Head of caudate nucleus (tissue), 42 donors: ENCODE data around the gene ISG20.

ENCODE experiments used
- DNase-seq, 42 donors: peaks; one replicate each; pipeline versions ENCODE4 v3.0.0 to v3.0.0-alpha.2; 2020 to 2021; ENCODE audit warnings: mixed read lengths in 7 of 42
- intact Hi-C: fragments of 100-400 bp; cut with DNase I; formaldehyde crosslinking; loops from one replicate; pipeline ENCODE4 v1.15.0; 2022

The ISG20 gene

DNA sequence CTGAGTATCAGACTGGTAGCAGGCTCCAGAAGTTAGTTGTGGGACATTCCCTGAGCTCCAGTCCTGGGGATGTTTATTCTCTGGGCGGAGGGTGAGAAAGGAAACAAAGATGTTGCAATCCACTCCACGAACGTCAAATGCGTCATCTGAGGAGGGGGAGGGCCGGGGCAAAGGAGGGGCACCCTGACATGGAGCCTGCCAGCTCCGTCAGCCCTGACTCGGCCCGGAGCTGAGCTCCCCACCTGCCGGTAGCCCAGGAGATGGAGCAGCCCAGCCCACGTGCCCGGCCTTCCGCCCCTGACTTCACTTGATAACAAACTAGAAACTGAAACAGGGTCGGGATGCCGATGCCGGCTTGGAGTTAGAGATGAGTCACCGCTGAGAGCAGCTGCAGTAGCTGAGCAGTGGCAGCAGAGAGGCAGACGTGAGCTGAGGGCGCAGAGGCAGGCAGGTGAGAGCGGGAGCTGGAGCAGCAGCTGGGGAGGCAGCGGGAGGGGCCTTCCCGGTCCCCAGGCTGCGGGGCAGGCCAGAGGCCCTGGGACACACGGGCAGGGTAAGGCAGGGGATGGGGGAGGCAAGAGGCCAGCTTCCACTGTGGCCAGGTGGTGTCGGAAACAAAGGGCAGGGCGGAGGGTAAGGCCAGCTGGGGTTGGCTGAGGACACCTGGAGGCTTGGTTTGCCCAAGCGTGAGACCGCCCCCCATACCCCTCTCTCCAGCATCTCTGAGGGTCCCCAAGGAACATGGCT, at the start of gene ISG20:
Gene ISG20 (plus strand): TSS at position 391 of the 747 bp plus-strand sequence. CDS start 351 bp downstream, at position 742.
- DNase-seq, result peak; percentile 65 to 95 (median 80)
- intact Hi-C loops, result no loop called here

DNA sequence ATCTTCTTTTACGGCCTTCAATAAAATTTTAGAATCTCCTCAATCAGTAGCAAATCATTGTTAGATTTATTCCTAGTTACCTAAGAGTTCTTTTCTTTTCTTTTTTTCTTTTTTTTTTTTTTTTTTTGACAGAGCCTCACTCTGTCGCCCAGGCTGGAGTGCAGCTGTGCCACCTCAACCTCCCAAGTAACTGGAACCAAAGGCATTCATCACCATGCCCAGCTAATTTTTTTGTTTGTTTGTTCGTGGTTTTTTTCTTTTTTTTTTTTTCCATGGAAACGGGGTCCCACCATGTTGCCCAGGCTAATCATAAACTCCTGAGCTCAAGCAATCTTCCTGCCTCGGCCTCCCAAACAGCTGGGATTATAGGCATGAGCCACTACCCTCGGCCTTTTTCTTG, 48.1 kb upstream of the ISG20 start:
- intact Hi-C loops, result no loop called here
- DNase-seq, result no peak

DNA sequence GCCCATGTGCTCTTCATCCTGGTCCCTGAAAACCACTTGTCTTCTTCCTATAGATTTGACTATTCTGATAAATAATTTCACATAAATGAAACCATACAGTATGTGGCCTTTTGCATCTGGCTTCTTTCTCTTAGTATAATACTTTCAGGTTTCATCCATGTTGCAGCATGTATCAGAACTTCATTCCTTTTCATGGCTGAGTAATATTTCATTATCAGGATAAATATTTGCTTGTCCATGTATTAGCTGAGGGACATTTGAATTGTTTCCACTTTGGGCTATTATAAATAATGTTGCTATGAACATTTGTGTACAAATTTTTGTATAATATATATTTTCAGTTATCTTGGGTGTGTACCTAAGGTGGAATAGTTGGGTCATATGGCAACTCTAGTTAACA, 47.4 kb upstream of the ISG20 start:
- no peak for DNase-seq
- intact Hi-C loops, result no loop called here

DNA sequence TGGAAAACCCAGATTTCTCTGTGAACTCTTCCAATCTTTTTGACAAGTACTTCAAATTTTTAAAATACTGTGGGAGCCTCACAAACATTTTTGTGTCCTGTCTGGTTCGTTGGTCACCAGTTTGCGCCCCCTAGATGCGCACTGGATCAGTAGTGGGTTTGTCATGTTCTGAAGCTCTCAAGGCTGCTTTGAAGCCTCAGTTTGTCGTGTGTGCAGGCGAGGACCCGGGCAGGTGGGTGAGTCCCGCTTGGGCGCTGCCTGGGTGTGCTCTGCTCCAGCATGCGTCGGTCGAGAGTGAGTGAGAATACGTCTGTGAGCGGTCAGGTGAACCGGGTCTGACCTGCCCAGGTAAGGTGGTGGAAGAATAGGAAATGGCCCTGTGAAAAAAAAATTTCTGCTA, 34.9 kb upstream of the ISG20 start:
- peak in 1 of 42 donors; percentile 4 for DNase-seq
- intact Hi-C loops, result no loop called here

DNA sequence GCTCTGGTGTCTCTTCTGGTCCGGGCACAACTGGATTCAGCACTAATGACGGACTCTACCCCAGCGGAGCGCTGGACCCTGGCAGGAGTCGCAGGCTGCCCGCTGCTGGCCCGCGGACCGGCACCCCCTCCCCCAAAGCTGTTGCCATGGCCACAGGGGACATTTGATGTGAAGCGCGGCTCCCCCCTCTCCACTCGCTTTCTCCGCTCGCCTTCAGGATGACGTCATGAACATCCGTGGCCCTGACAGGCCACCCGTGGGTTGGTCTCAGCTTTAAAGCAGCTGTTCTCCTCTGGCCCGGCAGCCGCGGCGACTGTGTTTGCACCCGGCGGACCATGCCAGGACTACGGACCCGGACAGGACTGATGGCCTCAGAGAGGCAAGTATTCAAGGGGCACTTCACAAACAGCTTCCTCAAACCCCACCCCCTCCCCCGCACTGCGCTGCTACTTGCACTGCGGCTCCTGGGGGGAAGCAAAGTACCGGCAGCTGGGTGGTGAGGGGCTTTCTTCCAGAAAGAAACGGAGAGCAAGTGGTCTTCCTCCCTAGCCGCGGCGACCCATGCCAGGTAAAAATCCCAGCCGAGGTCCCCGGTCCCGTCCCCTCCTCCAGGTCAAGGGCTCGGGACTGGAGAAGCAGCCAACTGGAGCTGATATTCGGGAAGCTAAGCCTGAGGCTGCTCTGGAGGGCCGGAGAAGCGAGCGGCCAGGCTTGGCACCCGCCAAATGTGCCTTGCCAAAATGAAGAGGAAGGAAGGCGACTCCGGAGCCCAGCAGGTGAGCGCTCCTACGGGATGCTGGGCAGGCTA, 34.2 kb upstream of the ISG20 start:
- intact Hi-C loops, result no loop called here
- DNase-seq, result peak in 23 of 42 donors; percentile 18 to 75 (median 45)

DNA sequence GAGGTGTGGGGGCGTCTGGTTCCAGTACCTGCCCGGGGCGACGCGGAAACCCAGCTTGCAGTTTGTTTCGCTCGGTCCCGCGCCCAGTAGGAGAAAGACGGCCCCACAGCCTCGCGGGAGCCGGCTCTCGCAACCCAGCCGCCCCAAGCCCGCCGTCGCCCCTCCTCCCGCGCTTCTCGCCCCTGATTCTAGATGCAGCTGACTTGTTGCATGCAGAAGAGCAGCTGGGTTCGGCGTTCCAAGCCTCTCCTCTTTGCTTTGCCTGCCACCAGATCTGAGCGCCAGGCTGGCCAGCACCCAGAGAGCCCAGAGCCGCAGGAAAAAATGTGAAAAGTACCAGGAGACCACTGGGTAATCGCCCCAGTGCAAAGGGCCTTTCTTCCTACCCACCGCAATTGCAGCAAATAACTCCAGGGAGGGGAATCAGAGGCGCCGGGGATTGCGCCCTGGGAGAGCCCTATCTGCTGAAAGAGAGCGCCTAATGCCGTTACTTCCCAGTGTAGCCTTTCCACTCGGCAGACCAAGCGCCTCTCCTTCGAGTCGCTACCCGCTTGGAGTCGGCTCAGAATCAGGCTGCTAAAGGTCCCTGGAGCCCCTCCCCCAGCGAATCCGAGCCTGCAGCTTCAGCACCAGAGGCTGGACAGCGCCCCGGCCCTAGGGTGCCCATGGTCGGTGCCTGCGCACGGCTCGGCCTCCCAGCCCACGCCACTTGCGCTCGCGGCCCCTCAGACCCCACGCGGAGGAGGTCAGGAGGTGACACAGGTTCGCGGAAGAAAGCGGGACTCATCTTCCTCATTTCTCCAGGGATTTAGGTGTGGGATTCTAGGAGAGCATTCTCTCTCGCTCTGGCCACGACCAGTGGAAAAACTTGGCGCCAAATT, 33.4 kb upstream of the ISG20 start:
- intact Hi-C loops, result no loop called here

DNA sequence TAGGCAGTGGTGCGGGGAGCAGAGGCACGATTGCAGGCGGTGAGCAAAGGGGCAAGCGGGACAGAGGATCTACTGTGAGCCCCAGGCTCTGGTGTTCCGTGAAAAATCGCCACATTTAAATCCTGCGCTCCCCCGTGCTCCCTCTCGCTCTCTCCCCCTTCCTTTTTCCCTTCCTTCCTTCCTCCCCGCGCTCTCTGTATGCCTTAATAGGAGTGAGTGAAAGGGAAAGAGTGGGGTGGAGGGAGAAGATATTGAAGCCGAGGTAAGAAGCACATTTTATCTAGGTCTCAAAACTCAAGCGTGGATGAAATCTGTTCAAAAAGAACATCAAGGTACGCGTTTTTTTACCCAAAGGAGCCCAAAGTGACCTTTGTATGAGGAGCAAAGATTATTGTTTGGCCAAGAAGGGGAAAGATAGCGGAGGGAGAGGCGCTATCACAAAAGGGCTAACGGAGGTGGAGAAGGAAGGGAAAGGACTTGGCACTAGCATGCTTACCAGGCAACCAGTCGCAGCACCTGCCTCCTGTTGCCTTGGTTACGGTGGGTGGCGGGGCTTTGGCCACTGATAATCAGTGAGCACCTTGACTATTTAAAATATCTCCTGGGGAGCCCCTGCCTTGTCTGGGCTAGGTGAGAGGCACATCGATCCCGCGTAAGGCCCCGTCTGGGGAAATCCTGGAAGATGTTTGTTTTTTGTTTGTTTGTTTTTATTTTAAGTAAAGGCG, 32.6 kb upstream of the ISG20 start:
- intact Hi-C loops, result no loop called here
- DNase-seq, result no peak

More for the DNA sequence above, 33.4 kb upstream of the ISG20 start:
- DNase-seq, result peak in 25 of 42 donors; percentile 21 to 74 (median 46)

DNA sequence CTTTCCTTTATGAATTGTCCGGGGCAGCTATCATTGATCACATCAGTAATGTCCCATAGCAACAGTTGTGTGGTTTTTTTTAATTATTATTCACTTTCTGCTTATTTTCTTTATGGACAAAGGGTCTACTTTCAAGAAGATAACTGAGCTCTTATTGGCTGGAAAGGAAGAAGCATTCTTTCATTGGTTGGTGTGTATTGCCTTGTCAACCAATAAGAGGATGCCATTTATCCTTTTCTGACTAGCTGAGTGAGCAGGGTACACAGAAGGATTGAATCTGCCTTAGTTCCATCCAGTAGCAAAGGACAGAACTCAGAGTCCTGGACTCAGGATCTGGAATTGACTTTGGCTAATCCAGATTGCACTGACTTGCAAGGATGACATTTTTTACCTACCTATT, 30.9 kb upstream of the ISG20 start:
- DNase-seq, result no peak
- intact Hi-C loops, result no loop called here

DNA sequence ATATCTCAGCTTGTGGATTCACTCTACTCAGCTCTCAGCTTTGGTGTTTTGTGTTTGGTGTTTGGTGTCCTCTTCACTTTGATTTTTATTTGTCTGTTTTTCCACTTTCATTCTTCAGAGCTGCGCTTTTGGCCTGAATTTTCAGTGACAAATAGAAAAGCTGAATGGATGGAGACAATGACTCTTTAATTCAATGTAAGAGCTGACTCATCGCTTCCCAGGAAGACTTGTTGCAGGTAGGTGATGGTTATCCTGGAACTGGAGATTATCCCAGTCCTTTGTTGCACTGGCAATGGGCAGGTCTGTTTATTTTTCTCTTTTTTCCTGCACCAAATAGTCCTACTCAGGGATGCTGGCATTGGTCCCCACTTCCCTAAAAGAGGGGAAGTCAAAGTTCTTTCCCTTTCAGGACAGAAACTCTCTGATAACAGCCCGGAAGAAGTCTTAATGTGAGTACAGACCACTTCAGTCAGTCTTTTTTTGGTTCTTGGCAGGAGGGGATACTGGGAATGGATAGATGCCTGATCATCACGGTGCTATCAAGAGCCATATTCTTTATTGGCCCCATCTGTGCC, 30.1 kb upstream of the ISG20 start:
- intact Hi-C loops, result no loop called here
- DNase-seq, result no peak

DNA sequence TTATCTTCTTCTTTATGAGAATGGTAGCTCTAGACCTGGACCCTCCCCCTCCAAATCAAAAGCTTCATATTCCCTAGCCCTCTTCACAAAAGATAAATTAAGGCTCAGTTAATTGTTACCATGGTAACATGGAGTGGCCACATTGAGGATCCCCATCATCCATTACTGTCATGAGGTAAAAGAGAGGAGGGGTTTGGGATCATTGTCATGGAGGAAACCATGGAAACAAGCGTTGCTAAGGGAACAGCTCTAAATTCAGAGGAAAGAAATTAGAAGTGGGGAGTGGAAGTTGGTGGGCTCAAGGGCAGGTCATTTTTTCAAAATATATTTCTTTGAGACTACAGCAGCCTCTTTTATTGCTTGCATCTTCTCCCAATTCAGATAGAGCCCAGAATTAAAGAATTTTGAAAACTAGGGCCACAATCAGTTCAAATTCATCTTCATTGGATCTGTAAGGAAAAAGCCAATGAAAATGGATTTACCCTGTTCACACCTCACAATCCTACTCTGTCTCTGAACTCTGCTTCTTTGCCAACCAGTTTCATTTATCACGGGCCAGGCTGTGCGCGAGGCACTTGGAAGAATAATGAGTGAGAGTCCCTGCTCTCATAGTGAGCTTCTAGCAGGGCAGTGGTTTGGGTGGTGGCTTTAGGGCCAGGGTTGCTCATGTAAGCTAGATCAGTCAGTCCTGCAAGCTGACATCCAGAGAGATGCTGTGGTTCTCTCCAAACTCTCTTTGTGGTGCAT, 29.3 kb upstream of the ISG20 start:
- intact Hi-C loops, result loop anchor here (10.0 kb wide), 1 partner anchor 135 kb away; no protein-coding TSS in a partner anchor
- no peak for DNase-seq

DNA sequence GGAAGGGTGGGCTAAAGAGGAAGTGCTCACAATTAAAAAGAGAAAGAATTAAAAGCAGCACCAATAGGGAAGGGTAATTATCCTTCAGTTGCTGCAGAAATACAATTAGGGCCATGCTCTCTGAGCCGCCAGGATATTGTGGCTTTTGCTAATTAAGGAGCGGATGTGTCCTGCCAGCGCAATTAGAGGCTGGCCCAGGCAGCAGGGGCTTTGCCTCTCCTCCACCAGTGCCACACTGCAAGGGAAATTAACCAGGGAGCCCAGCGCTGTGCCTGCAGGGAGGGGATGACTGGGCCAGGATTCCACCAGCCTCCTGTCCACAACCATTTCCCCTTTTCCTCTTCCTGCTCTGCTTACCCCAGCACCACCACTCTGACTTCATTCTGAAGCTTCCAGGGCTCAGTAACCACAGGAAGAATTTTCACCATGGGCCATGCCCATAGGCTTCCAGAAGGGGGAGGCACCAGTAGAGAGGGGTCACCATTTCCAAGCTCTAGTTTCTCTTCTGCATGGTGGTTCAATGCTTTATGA, 28.1 kb upstream of the ISG20 start:
- intact Hi-C loops, result loop anchor here (10.0 kb wide), 1 partner anchor 136 kb away; no protein-coding TSS in a partner anchor
- DNase-seq, result peak in 3 of 42 donors; percentile 16 to 26 (median 16)

DNA sequence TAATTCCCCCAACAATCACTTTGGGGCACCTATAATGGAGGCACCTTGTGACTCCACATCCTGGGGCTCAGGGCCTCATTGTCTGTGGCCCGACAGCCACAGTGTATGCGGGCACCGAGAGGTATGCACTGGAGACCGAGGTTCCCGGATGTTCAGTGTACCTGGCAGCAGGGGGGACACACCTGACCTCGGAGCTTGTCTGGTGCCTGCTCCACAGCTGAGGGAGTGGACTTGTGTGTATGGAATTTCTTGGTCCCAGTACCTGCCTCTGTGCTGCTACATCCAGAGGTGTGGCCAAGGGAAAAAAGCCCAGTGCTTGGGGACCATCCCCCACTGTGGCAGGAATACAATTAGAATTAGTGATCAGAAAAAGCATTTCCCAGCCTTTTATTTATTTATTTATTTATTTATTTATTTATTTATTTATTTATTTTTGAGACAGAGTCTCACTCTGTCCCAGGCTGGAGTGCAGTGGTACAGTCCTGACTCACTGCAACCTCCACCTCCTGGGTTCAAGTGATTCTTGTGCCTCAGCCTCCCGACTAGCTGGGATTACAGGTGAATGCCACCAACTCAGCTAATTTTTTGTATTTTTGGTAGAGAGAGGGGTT, 26.5 kb upstream of the ISG20 start:
- DNase-seq, result no peak
- intact Hi-C loops, result loop anchor here (10.0 kb wide), 1 partner anchor 137 kb away; no protein-coding TSS in a partner anchor

DNA sequence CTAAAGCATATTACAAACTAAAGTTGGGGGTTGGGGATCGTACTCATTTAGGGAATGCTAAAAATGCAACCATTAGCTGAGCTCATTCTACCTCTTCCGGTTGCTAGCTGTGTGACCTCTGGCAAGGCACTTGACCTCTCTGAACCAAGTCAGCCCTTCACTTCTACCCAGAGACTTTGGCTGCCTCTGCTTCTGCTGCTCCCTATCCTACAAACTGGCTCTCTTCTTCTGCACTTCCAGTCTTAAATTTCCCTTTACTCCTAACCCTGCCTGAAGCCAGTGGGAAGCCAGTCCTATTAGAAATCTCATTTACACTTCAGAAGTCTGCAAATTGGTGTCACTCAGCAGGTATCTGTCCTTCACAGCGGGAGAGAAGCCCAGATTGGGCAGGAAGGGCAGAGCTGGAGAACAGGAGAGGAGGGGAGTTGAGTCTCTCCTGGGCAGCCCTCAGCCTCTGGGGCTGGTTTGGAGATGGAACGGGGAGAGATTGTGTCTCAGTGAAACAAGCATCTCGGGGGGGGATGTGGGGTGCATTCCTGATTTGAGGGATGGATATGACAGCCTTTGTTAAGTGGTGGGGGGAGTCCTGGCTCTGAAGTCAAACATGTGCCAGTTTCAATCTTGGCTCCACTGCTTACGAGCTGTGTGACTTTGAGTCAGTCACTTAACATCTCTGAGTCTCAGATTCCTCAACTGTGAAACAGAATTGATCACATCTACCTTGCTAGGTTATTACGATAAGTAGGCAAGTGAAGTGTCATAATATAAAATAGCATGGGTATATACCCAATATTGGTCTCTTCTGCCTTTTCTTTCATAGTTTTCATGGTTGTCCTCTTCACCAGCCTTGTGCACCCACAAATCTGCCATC, 25.5 kb upstream of the ISG20 start:
- intact Hi-C loops, result loop anchor here (10.0 kb wide), 1 partner anchor 139 kb away; no protein-coding TSS in a partner anchor
- DNase-seq, result no peak

DNA sequence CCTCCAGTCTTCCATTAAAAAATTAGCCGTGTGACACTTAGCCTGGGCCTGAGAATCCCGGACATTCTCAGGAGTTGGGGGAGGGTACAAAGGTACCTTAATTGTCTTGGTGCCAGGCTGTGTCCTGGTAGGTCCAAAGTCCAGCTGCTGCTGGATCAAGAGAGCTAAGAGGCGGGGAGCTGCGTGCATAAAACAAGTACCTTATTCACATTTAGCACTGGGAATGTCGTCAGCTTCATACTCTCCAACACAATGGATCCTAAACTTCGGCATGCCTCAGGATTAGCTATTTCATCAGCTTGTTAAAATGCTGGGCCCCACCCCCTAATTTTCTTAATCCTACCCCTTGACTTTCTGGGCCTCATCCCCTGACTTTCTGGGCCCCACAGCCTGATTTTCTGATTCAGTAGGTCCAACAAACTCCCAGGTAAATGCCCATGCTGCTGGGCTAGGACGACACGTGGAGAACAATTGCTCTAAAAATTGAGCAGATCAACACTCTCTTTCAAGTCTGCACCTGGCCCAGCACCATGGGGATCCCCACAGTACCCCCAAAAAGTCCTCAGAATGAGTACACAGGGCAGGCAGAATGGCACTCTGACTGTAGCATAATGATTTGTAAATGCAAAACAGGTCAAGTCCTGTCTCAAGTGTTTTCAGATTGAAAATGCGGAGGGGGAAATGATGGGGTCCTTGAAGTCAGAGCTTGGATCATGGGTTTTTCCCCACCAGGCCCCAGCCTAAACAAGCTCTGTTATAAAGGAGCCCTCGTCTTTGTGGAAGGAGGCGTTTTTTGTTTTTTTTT, 23.3 kb upstream of the ISG20 start:
- intact Hi-C loops, result loop anchor here (10.0 kb wide), 1 partner anchor 141 kb away; no protein-coding TSS in a partner anchor
- no peak for DNase-seq

DNA sequence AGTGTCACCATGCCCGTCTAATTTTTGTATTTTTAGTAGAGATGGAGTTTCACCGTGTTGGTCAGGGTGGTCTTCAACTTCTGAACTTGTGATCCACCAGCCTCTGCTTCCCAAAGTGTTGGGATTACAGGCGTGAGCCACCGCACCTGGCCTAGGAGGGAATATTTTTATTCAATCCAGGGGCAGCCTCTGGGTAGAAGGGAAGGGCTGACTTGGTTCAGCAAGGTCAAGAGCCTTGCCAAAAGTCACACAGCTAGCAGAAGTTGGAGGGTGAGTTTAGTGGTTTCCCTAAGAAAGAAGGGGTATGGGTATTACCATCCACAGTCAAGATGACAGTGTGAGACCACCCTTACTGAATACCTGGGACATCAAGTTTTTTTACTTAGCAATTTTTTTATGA, 22.6 kb upstream of the ISG20 start:
- intact Hi-C loops, result loop anchor here (10.0 kb wide), 1 partner anchor 141 kb away; no protein-coding TSS in a partner anchor
- no peak for DNase-seq
